Activated naive CD8-positive, alpha-beta T cell treated with anti-CD3 and anti-CD28 coated beads, Interleukin-2, amount 50 U/mL, for 24 hours (primary cell): ENCODE data around the gene STAT6.
"Not testable (repeated sequence)": the region's sequence is repeated elsewhere in the genome, so short reads cannot be mapped to it uniquely, and the experiment has no call there.

ENCODE experiments used
- ATAC-seq: fragments of 150-1000 bp; cut with Tn5 transposase; one replicate; pipeline ENCODE4 v1.10.0; 2021
- DNase-seq: peaks from one replicate; pipeline ENCODE4 v3.0.0; 2021
- H3K27ac Mint-ChIP-seq: one replicate; pipeline ENCODE4 v1.8.0; 2021; ENCODE audit warnings: mild to moderate bottlenecking, mixed read lengths
- H3K27me3 Mint-ChIP-seq: one replicate; pipeline ENCODE4 v1.8.0; 2021; ENCODE audit warnings: mixed read lengths
- H3K36me3 Mint-ChIP-seq: one replicate; pipeline ENCODE4 v1.8.0; 2021; ENCODE audit warnings: low read depth, mixed read lengths
- H3K4me1 Mint-ChIP-seq: one replicate; pipeline ENCODE4 v1.8.0; 2021; ENCODE audit warnings: mixed read lengths
- H3K4me3 Mint-ChIP-seq: one replicate; pipeline ENCODE4 v1.8.0; 2021; ENCODE audit warnings: mild to moderate bottlenecking, moderate library complexity, mixed read lengths
- H3K9me3 Mint-ChIP-seq: one replicate; pipeline ENCODE4 v1.8.0; 2021; ENCODE audit warnings: mixed read lengths

The STAT6 gene

DNA sequence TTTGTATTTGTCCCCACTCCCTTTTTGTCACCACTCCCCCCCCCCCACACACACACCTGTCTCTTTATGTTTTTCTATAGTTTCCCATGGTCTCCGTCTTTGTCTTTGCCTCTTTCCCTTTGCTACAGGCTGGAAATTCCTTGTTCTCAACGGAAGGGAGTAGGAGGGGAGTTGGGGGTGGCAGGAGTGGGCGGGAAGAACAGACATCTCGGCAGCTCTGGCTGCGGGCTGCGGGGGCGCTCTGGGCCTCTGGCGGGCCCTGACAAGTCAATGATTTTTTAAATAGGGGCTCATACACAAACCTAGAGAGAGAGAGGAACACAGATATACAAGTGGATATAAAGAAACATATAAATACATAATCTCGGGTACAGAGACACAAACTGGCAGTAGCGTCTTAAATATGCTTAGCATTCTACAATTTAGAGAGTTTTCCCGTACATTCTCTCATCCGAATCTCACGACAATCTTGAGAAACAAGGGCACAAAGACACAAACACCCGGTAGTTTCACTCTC, 24.6 kb downstream of the STAT6 start:
- peak overlapping the region; percentile 88 for H3K4me3 Mint-ChIP-seq
- no peaks in the 10 kb centered on the region for H3K9me3 Mint-ChIP-seq
- DNase-seq = peak; percentile 63
- peak overlapping the region; percentile 98 for H3K27ac Mint-ChIP-seq
- no peaks in the 10 kb centered on the region for H3K27me3 Mint-ChIP-seq
- H3K4me1 Mint-ChIP-seq = peaks cover 57% of the 10 kb centered on the region
- no peak for ATAC-seq
- H3K36me3 Mint-ChIP-seq = peaks cover 17% of the 10 kb centered on the region

GRCh38 chr12:57085999-57086492, 25.1 kb downstream of the STAT6 start:
- Mint-ChIP-seq H3K36me3 (peaks cover 14% of the 10 kb centered on the region), H3K27ac (peak overlapping the region; percentile 98), H3K27me3 (no peaks in the 10 kb centered on the region), H3K4me1 (peaks cover 52% of the 10 kb centered on the region), H3K4me3 (peak overlapping the region; percentile 88), H3K9me3 (no peaks in the 10 kb centered on the region)
- no peak for ATAC-seq
- peak; percentile 60 for DNase-seq

GRCh38 chr12:57080855-57081254, 30.3 kb downstream of the STAT6 start:
- no peak for DNase-seq
- Mint-ChIP-seq H3K9me3 (no peaks in the 10 kb centered on the region), H3K27me3 (no peaks in the 10 kb centered on the region), H3K4me3 (no peak overlapping the region), H3K4me1 (peaks cover 55% of the 10 kb centered on the region), H3K27ac (no peak overlapping the region), H3K36me3 (peaks cover 13% of the 10 kb centered on the region)
- ATAC-seq = no peak

DNA sequence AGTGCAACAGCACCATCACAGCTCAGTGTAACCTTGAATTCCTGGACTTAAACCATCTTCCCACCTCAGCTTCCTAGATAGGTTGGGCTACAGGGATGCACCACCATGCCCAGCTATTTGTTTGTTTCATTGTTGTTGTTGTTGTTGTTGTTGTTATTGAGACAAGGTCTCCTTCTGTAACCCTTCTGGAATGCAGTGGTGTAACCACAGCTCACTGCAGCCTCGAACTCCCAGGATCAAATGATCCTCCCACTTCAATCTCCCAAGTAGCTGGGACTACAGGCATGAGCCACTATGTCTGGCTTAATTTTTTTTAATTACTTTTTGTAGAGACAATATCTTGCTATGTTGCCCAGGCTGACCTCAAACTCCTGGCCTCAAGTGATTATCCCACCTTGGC, 31.3 kb downstream of the STAT6 start:
- Mint-ChIP-seq H3K27me3 (no peaks in the 10 kb centered on the region), H3K27ac (peak overlapping the region; percentile 95), H3K36me3 (peaks cover 11% of the 10 kb centered on the region), H3K4me1 (peaks cover 45% of the 10 kb centered on the region), H3K9me3 (no peaks in the 10 kb centered on the region), H3K4me3 (peak overlapping the region; percentile 97)
- DNase-seq (no peak), ATAC-seq (no peak)

DNA sequence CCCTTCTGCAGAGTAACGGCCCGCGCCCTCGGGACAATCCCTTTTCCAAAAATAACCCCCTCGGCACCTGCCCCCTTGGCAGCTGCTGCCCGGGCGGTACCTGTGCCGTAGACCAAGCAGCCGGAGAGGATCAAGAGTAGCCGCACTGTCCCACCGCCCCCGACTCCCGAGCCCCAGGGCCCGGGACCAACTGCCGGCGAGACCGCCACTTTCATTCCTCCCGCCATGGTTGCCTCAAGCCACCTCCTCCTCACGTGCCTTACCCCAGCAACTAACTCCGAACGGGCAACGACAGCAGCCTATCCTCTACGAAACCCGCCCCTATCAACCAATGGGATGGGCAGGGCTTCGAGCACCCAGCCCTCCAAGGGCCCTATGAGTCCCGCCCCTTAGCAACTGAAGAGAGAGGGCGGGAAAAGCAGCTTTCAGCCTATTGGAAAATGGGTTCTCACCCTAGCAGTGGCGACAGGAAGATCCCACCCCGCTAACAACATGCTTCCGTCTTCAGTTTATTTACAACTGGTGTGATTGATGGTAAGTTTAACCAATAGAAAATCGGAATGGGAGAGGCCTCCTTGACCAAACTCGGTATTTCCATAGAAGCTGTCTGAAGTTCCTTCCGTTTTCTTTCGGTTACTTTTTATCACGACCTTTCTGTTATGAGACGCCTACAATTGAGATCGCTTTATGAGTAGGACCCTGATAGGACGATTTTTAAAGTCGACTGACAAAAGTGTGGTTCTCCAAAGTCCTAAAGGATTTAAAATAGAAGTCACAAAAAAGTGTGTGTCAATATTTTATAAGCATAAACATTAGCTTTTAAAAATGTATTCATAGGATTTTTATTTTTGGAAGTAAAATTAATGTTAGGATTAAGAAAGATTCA, 32.4 kb downstream of the STAT6 start, which contains the start of gene NEMP1:
Gene NEMP1 (minus strand): TSS at position 273 of the 886 bp plus-strand sequence. CDS start 46 bp downstream, at position 227.
- Mint-ChIP-seq H3K4me3 (peak within 1 kb of the TSS; percentile 97), H3K27me3 (no peaks in the 10 kb centered on the region), H3K27ac (peak within 1 kb of the TSS; percentile 95), H3K36me3 (peaks cover 18% of the 10 kb centered on the region), H3K4me1 (peaks cover 44% of the 10 kb centered on the region), H3K9me3 (no peaks in the 10 kb centered on the region)
- peak; percentile 97 for ATAC-seq
- peak; percentile 91 for DNase-seq

DNA sequence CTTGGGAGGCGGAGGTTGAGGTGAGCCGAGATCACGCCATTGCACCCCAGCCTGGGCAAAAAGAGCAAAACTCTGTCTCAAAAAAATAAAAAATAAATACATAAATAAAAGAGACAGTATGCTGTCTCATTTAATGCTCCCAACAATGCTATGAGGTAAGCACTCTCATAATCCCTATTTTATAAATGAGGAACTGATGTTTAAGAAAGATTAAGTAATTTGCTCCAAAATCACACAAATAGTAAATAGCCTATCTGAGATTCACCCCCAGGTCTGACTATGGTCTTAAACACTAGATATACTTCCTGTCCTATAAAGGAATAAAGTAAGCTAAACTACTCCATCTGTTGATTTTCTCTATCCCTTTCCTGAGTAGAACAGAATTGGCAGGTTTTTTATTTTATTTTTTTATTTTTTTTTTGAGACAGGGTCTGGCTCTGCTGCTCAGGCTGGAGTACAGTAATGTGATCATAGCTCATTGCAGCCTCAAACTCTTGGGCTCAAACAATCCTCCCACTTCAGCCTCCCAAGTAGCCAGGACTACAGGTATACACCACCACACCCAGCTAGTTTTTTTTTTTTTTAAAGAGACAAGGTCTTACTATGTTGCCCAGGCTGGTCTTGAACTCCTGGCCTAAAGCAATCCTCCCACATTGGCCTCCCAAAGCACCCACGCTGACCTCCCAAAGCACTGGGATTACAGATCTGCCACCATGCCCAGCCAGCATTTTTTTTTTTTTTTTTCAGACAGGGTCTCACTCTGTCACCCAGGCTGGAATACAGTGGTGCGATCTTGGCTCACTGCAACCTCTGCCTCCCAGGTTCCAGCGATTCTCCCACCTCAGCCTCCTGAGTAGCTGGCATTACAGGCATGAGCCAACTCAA, 37.4 kb downstream of the STAT6 start:
- peaks cover 52% of the 10 kb centered on the region for H3K4me1 Mint-ChIP-seq
- H3K27ac Mint-ChIP-seq = not testable (repeated sequence)

GRCh38 chr12:57072661-57073060, 38.5 kb downstream of the STAT6 start:
- no peak for DNase-seq
- Mint-ChIP-seq H3K27me3 (no peaks in the 10 kb centered on the region), H3K27ac (peak overlapping the region; percentile 26), H3K4me3 (no peak overlapping the region), H3K36me3 (peaks cover 54% of the 10 kb centered on the region), H3K9me3 (no peaks in the 10 kb centered on the region), H3K4me1 (peaks cover 59% of the 10 kb centered on the region)
- no peak for ATAC-seq

More for the DNA sequence above, 37.4 kb downstream of the STAT6 start:
- DNase-seq, H3K27me3 Mint-ChIP-seq, H3K4me3 Mint-ChIP-seq, H3K9me3 Mint-ChIP-seq, ATAC-seq: not testable (repeated sequence)
- H3K36me3 Mint-ChIP-seq = peaks cover 51% of the 10 kb centered on the region

- H3K36me3 Mint-ChIP-seq = peaks cover 67% of the 10 kb centered on the region
- peak overlapping the region; percentile 97 for H3K27ac Mint-ChIP-seq
- peaks cover 5% of the 10 kb centered on the region for H3K9me3 Mint-ChIP-seq
- H3K4me1 Mint-ChIP-seq = peaks cover 77% of the 10 kb centered on the region
- ATAC-seq (peak; percentile 85), DNase-seq (peak; percentile 54)
- H3K4me3 Mint-ChIP-seq = peak overlapping the region; percentile 58
- no peaks in the 10 kb centered on the region for H3K27me3 Mint-ChIP-seq
Measured at GRCh38 chr12:57069523-57069922, 41.6 kb downstream of the STAT6 start.

GRCh38 chr12:57066245-57066644, 44.9 kb downstream of the STAT6 start:
- H3K36me3 Mint-ChIP-seq = peaks cover 73% of the 10 kb centered on the region
- peaks cover 5% of the 10 kb centered on the region for H3K9me3 Mint-ChIP-seq
- peaks cover 95% of the 10 kb centered on the region for H3K4me1 Mint-ChIP-seq
- H3K27me3 Mint-ChIP-seq = no peaks in the 10 kb centered on the region
- peak overlapping the region; percentile 97 for H3K27ac Mint-ChIP-seq
- no peak for DNase-seq
- no peak for ATAC-seq
- H3K4me3 Mint-ChIP-seq = peak overlapping the region; percentile 30

DNA sequence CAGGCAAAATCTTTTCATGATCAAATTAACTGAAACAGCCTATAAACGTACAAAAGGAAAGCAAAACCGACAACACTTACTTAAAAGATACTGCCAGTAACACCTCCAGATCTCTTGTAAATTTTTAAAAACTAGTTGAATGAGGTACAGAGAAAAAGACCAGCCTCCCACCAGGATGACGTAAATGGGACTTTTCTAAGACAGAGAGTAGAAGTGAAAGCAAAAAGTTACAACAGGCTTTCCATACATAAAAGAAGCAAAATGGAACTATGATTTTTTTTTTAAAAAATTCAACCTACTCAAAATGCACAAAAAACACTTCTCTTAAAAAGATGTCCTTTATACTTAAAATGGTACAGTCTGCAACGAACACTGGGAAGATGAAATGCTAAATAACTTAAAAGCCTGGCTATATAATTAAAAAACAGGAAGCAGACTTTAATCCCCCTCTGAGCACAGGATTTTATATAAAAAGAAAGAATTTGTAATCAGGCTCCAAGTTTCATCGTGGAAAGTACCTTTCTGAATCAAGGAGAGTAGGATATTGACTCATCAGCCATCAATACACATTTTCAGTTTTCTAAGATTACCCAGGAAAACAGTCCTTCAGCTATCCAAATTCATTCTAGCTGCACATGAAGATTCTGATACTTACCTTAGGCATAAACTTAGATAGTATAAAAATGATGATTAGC, 47.0 kb downstream of the STAT6 start:
- H3K27ac Mint-ChIP-seq = peak overlapping the region; percentile 97
- ATAC-seq = peak; percentile 73
- DNase-seq = peak; percentile 45
- H3K4me1 Mint-ChIP-seq = peaks cover 82% of the 10 kb centered on the region
- H3K9me3 Mint-ChIP-seq = peaks cover 5% of the 10 kb centered on the region
- no peaks in the 10 kb centered on the region for H3K27me3 Mint-ChIP-seq
- H3K4me3 Mint-ChIP-seq = peak overlapping the region; percentile 78
- peaks cover 69% of the 10 kb centered on the region for H3K36me3 Mint-ChIP-seq

GRCh38 chr12:57058454-57058853, 52.7 kb downstream of the STAT6 start:
- Mint-ChIP-seq H3K27me3 (no peaks in the 10 kb centered on the region), H3K4me3 (no peak overlapping the region), H3K4me1 (peaks cover 41% of the 10 kb centered on the region), H3K27ac (peak overlapping the region; percentile 44), H3K36me3 (peaks cover 74% of the 10 kb centered on the region), H3K9me3 (no peaks in the 10 kb centered on the region)
- no peak for ATAC-seq
- DNase-seq = no peak

DNA sequence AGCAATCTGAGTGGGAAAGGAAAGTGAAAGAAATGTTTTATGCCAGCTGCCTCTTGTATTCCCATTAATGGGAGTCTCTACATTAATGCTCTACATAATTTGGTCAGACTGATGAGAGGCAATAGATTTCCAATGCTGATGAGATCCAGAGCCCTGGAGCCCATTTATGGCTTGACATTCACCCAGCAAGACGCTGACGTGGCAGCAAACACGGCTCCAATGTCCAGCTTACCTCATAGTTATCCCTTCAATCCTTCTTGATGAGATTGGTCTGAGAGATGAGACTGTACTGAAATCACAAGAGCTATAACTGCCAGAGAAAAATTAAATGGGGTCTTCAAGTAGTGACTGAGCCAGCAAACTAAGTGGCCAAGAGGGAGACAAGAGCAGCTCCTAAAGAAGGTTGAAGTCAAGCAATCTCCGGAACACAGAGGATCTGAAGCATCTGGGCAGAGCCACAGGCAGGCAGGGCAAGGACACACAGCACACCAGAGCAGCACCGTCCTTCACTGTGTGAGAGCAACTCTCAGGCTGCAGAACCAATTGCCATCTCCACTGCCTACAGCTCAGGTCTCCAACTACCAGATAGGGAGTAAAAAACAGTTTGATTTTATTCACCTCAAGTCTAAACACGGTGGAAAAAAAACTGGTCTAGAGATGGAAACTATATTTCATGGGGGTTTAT, 54.0 kb downstream of the STAT6 start:
- Mint-ChIP-seq H3K4me1 (peaks cover 30% of the 10 kb centered on the region), H3K27me3 (no peaks in the 10 kb centered on the region), H3K27ac (peak overlapping the region; percentile 12), H3K9me3 (no peaks in the 10 kb centered on the region), H3K4me3 (no peak overlapping the region), H3K36me3 (peaks cover 70% of the 10 kb centered on the region)
- DNase-seq (no peak), ATAC-seq (no peak)

DNA sequence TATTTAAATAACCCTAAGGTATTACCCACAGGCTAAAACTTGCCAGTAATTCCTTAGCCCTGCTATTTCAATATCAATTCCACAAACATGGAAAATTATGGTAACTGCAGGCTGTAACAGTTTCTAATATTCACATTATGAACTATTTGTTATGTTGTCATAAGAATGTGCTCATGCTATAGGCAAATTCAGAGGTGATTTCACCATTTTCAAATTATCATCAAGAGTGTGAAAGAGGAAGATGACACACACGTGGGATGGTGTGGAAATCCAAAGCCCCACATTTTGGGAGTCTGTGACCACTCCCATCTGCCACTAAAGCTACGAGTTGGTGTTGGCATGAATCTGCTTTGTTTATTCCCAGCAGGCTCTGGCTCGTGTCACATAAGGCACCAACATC, 55.3 kb downstream of the STAT6 start:
- Mint-ChIP-seq H3K4me3 (no peak overlapping the region), H3K9me3 (no peaks in the 10 kb centered on the region), H3K27ac (no peak overlapping the region), H3K36me3 (peaks cover 63% of the 10 kb centered on the region), H3K27me3 (no peaks in the 10 kb centered on the region), H3K4me1 (peaks cover 29% of the 10 kb centered on the region)
- DNase-seq (no peak), ATAC-seq (no peak)
